DMS 273 treated with DMSO at 0.1 percent for 48 hours (cell line): ENCODE data around the gene SHISA4.
"Not testable (repeated sequence)": the region's sequence is repeated elsewhere in the genome, so short reads cannot be mapped to it uniquely, and the experiment has no call there.

Experiments
- DNase-seq: peaks from one replicate; lab custom pipeline; 2025; lab: John Stamatoyannopoulos, UW

The SHISA4 gene

DNA sequence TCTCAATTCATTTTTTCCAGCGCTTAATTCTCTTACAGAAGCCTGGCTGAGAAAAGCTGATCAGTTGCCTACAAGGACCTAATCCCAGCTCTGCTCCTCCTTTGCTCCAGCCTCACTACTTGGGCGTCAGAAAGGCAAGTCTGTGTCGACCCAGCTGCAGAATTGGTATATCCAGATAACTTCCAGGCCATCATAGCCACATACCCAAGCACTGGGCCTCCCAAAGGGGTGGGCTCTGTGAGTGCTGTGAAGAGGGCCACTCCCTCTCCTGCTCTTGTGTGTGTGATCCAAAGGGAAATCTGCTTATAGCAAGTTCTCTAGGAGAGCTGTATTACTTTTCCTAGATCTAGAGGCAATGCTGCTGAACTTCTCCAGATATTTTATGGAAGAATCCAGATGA lies 39.6 kb downstream of the SHISA4 start:
- no peak for DNase-seq

DNA sequence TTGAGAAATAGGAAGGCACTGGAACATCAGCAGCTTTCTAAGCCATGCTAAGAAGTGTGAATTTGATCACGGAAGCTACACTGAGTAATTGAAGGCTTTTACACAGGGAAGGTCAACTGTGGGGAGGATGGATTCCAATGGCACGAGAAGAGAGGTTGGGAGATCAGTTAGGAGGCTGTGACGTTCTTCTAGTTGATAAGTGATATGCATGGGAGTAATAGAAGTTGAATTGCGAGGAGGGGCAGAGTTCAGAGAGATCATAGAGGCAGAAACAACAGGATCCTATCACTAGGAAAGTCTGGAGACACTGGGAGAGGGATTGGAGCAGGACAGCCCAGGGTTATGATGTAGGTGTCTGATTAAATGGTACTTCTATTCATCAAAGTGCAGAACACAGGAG lies 41.4 kb downstream of the SHISA4 start:
- no peak for DNase-seq

DNA sequence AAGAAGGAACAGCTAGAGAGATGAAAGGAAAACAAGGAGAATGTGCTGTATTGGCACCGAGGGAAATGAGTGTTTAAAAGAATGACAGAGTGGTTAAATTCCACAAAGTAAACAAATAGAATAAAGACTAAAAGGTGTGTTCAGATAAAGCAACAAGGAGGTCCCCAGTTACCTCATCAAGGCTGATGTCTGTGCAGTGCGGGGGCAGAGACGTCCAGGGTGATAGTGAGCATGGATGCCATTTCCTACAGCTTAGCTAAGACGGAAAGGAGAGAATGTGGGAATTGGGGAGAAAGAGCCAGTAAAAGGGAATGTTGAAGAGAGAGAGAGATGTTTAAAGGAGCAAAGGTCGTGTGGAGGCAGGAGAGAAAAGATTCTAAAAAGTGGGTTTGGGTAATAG lies 42.1 kb downstream of the SHISA4 start:
- no peak for DNase-seq

DNA sequence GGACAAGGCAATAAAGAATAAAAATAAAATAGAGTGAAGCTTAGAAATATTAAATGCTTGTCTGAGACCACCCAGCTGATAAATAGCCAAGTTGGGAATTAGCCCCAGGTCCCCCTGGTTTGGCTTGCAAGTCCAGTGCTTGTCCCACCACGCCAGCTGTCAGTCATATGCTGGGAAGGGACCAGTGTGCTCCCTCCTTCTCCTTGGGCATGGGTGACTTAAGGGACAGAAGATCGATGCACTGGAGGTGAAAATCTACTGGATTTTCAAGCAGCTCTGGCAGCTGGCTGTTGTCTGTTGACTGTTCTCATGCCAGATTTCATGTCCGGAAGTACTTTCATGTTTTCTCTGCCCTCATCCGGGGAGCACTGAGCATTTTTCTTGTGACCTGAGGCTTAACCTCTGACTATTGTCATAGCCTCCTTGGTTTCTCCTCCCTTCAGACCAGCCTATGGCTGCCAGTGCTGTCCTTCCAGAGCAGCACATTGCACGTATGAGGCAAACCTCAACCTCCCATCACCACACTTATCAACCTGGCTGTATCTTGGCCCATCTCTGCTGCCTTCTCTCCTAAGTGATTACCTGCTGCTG lies 45.2 kb downstream of the SHISA4 start:
- DNase-seq = no peak

DNA sequence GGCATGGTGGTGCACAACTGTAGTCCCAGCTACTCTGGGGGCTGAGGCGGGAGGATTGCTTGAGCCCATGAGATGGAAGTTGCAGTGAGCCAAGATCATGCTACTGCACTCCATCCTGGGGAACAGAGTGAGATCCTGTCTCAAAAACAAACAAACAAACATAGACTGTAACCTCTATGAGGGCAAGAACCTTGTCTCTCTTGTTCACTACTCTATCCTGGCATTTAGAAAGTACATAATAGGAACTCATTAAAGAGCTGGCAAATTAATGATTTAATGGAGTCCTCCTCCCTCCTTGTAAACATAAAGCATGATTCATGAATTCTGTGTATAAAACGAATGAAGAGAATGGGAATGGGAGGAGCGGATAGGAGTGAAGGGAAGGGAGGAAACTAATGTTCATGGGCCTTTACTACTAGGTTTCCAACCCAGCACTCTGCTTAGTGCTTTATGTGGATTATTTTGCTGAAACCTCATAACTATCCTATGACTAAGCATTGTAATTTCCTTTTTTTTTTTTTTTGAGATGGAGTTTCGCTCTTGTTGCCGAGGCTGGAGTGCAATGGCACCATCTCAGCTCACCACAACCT lies 49.0 kb downstream of the SHISA4 start:
- DNase-seq = no peak

DNA sequence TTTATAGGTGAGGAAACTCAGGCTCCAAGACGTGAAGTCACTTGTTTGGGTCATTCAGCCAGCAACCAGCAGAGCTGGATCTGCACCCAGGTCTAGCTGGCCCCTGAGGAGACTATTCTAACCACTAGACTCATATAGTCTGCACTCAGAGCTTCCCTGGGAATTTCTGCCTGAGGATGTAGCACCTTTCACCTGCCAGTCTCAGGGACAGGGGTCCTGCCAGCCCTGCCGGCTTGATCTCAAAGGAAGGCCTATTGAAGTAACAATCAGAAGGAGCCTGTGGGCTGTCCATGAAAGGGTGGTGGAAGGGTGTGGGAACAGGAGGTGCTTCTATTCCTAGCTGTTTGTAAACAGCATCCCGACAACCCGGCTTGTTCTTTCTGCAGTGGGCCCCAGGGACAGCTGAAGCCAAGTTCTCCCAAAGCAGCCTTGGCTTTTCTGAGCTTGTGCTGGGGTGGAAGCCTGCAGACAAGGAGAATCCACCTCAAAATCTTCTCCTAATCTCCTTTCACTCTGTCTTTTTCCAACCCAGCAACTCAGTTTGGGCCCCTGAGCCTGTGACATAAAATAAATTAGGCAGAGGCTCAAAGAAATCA lies 49.8 kb downstream of the SHISA4 start:
- no peak for DNase-seq

DNA sequence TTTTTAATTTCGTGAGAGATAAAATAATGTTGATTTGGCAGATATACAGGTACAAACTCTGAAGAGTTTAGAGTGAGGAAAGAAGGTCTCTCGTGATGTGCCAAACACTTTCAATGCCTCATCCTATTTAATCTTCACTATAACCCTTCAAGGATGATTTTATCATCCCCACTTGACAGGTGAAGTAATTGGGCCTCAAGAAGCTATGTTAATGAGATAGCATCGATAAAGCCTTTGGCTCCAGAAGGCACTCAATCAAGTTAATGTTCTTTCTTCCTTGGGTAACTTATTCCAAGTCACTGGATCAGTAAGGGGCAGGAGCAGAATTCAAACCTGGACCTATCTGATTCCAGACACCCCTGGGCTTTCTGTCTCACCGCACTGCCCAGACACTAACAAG lies 50.5 kb downstream of the SHISA4 start:
- DNase-seq = no peak

DNA sequence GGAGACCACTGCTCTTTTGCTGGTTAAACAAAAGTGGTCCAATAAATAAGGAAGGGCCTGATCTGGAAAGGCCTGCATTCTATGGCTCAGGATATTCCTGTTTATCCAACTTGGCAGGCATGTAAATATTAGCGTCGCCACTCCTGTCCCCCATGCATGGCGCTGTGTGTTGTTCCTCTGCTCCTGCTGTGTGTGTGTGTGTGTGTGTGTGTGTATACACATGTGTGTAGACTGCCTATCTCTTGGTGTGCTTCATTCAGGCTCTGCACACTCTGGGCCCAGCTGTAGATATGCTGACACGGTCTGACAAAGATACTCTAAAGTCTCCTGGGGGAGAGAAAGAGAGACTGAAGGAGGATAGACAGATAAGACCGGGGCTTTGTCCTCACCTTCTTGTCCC lies 50.9 kb downstream of the SHISA4 start:
- no peak for DNase-seq

DNA sequence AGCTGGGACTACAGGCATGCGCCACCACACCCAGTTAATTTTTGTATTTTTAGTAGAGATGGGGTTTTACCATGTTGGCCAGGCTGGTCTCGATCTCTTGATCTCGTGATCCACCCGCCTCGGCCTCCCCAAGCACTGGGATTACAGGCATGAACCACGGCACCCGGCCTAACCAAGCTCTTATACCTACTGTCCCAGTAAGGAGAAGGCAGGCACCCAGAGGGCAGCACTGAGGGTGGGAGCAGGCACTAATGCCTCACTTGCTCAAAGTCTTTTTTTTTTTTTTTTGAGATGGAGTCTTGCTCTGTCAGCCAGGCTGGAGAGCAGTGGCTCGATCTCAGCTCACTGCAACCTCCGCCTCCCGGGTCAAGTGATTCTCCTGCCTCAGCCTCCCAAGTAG lies 51.6 kb downstream of the SHISA4 start:
- not testable (repeated sequence) for DNase-seq

DNA sequence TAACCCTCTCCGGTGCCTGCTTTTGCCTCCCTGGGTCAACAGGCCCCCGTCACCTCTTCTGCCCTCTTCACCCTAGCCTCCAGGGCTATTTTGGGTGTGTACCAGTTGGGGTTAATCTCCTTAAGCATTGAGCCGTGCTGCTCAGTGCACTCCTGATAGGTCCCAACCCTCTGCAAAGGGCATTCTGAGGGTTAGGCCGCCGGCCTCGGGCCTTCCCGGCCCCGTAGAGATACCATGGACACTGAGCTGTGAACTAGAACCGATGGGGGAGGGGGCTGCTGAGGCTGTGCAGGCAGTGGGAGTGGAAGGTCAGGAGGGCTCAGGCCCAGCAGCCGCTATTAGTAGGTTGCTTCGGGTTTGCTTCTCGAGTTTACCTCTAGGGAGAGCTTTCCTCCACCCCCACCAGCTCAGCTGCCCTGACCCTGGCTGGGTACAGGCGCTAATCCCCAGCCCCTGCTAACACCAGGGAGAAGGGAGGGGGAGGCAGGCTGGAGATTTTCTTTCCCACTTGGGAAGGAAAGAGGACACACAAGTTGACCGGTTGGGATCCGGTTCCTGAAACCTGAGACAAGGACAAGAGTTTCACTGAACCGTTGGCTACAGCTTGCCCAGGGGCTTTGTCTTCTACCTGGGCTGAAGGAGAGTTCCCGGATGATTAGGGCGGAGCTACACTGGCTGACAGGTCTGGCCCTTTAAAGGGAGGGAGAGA lies 52.9 kb downstream of the SHISA4 start:
- DNase-seq = no peak

DNA sequence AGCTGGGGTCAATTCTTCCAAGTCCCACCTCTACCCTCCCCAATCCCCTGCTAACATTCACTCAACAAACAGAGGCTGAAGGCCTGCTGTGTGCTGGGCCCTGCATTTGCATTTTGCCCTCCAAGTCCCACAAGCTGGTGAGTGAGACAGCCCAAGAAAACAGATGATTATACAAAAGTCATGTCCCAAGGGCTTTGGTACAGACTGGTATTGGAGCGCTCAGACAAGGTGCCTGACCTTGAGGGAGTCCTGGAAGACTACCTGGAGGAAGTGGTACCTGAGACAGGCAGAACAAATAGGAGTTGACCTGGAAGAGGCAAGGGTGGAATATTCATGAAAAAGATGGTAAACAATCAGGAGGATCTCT lies 53.4 kb downstream of the SHISA4 start:
- DNase-seq = no peak
